CD4-positive, alpha-beta T cell treated with Interleukin-6 at 100 ng/mL for 8 hours (primary cell): ENCODE results near the gene BCAM.
"Not testable (repeated sequence)": the region's sequence is repeated elsewhere in the genome, so short reads cannot be mapped to it uniquely, and the experiment has no call there.

Experiments
- DNase-seq: peaks from one replicate; pipeline ENCODE4 v3.0.0-alpha.2; 2020; ENCODE audit warnings: mixed read lengths, low spot score

The BCAM gene

GRCh38 chr19:44848812-44849447 is 40.0 kb downstream of the BCAM start:
- no peak for DNase-seq

GRCh38 chr19:44850641-44851109 is 41.8 kb downstream of the BCAM start:
- no peak for DNase-seq

DNA sequence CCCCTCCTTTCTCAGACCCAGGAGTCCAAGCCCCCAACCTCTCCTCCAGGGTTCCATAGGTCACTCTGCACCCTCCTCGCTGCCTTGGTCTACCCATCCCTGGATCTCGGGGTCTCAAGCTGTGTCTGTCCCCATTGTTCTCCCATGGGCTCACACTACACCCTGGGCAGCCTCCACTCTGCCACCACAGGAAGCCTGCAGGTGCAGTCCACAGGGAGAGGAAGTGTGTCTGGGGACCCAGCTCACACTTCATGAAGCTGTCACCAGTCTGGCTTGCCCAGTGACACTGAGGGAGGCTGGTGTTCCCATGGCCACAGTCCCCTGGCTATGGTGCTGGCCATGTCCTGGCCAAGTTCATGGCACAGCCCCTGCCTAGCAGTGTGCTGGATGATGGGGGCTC is 42.5 kb downstream of the BCAM start:
- DNase-seq: no peak

- no peak for DNase-seq
Observed at GRCh38 chr19:44855606-44856005, 46.7 kb downstream of the BCAM start.

- no peak for DNase-seq
Observed at GRCh38 chr19:44856421-44857083, 47.6 kb downstream of the BCAM start.

DNA sequence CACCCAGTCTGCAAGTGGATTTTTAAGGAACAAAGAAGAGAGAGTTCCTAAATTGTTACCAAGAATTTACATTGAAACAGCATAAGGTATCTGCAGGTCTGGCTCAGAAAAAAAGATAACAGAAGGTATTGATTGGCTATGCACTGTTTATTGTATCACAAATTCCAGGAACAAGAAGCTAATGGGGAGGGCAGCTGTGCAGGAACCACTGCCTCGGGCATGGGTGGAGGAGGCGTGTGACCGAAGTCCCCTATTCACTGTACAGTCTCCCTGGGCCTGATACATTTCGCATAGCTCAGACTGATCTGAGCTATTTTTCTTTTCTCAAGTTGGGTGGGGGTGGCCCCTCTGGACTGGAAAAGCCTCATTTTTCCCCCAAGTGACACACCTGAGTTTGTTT is 48.9 kb downstream of the BCAM start:
- DNase-seq: no peak

DNA sequence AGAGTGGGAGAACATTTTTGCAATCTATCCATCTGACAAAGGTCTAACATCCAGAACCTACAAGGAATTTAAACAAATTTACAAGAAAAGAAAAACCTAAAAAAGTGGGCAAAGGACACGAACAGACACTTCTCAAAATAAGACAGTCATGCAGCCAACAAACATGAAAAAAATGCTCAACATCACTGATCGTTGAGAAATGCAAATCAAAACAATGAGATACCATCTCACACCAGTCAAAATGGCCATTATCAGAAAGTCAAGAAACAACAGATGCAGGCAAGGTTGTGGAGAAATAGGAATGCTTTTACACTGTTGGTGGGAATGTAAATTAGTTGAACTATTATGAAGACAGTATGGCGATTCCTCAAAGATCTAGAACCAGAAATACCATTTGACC is 52.7 kb downstream of the BCAM start:
- DNase-seq: not testable (repeated sequence)

- DNase-seq: no peak
Observed at GRCh38 chr19:44863990-44864389, 55.1 kb downstream of the BCAM start.

GRCh38 chr19:44865196-44865767 is 56.4 kb downstream of the BCAM start:
- DNase-seq: no peak

DNA sequence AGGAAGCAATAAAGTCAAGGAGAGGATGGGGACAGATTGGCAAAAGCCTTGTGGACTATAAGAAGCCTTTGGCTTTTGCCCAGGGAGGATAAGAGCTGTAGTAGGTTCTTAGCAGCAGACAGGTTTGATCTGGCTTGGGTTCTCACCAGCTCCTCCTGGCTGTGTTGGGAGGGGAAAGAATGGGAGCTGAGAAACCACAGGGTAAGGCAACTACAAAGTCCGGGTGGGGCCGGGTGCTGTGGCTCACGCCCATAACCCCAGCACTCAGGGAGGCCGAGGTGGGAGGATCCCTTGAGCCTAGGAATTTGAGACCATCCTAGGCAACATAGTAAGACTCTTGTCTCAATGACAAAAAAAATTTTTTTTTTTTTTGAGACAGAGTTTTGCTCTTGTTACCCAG is 57.8 kb downstream of the BCAM start:
- DNase-seq: no peak

DNA sequence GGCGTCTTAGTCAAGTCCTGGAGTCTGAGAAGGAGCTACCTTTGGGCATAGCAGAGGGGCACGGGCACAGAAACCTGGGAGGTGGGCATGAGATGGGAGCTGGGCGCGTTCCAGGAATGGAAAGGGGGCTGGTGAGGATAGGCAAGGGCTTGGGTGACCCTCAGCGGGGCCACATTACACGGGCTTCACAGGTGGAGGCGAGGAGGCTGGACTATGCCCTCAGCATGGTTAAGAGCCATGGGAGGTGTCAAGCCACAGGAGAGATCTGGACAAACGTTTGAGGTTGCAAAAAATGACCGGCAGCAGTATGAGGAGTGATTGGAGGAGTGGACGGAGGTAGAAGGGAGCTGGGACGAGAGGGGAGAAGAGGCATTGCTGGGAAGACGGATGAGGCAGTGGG is 58.7 kb downstream of the BCAM start:
- DNase-seq: no peak

- no peak for DNase-seq
Observed at GRCh38 chr19:44869733-44870470, 61.0 kb downstream of the BCAM start.
